ENCODE results near the gene DUOXA2. TPM values are rescaled to one million over a fixed set of nuclear protein-coding genes. Genes with fewer than 3 reads are reported as not detected.
A peak's percentile ranks its signal among the peaks of the same experiment; 100 is the strongest.

Gene DUOXA2
- polyA plus RNA-seq, 1 donor (not counting 4 experiments of a cell fraction or from before 2014, with no cell fraction given): not detected

DNA sequence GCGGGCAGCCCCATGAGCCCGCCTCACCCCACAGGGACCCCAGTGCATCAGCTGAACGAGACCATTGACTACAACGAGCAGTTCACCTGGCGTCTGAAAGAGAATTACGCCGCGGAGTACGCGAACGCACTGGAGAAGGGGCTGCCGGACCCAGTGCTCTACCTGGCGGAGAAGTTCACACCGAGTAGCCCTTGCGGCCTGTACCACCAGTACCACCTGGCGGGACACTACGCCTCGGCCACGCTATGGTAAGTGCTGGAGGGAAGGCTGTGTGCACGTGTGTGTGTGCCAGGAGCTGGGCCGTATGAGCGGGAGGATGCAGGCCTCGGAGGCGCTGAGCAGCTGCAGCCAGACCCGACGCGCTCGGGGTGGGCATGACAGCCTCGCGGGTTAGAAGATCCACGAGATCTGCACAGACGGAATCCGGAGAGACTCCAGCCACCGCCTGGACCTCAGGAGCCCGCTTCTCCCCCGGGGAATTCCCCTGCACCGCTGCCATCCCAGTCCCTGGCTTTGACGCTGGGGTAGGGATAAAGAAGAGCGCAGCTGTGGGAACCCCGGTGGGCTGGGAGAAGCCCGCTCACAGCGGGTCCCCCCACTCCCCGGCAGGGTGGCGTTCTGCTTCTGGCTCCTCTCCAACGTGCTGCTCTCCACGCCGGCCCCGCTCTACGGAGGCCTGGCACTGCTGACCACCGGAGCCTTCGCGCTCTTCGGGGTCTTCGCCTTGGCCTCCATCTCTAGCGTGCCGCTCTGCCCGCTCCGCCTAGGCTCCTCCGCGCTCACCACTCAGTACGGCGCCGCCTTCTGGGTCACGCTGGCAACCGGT lies 2.6 kb downstream of the DUOXA2 start:
- FAIRE-seq (no peak), DNase-seq (ENCODE audit: low read depth, low spot score) (no peak)
- Histone ChIP-seq H3K79me2 (ENCODE audit: control insufficient read depth, insufficient read depth, low read length) (no peaks in the 10 kb centered on the region), H2AFZ (ENCODE audit: control insufficient read depth, low read length) (no peak overlapping the region), H3K4me2 (ENCODE audit: control insufficient read depth, extremely low read depth, insufficient read depth, low read depth, low read length) (peak overlapping the region; percentile 5), H3K9me3 (ENCODE audit: control insufficient read depth, low read depth, low read length) (no peaks in the 10 kb centered on the region), H4K20me1 (ENCODE audit: control insufficient read depth, extremely low read depth, insufficient read depth, low read length) (peaks cover 5% of the 10 kb centered on the region), H3K27ac (ENCODE audit: control insufficient read depth, insufficient read depth, low read length) (no peak overlapping the region), H3K4me1 (ENCODE audit: control insufficient read depth, extremely low read depth, insufficient read depth, low read length) (peaks cover 15% of the 10 kb centered on the region), H3K4me3 (ENCODE audit: control insufficient read depth in 2 of 3, extremely low read depth in 1 of 3, insufficient read depth in 2 of 3, low read depth in 1 of 3, low read length in 3 of 3) (no peak overlapping the region), H3K9me1 (ENCODE audit: control insufficient read depth, extremely low read depth, insufficient read depth, low read length) (no peaks in the 10 kb centered on the region), H3K36me3 (ENCODE audit: control insufficient read depth in 2 of 2, extremely low read depth in 1 of 2, insufficient read depth in 2 of 2, low read length in 2 of 2) (peaks cover 0 to 3% of the 10 kb centered on the region in 2 experiments), H3K9ac (ENCODE audit: control insufficient read depth, extremely low read depth, insufficient read depth, low read length) (no peak overlapping the region), H3K27me3 (ENCODE audit: control insufficient read depth, extremely low read depth, insufficient read depth, low read length) (peaks cover 62% of the 10 kb centered on the region)
- TF ChIP-seq EZH2 (IDR thresholded peaks at IDR 0.05; ENCODE audit: low read length): peak; percentile 95
- TF ChIP-seq CTCF (optimal IDR thresholded peaks at IDR 0.05 in 1 of 3, IDR thresholded peaks at IDR 0.05 in 1 of 3, conservative IDR thresholded peaks at IDR 0.05 in 1 of 3; ENCODE audit: extremely low read depth in 1 of 3, insufficient read depth in 2 of 3, low read length in 3 of 3): peak in 1 of 3 experiments; percentile 24
- dilution Hi-C loops (cut with MboI; ENCODE audit: extremely low pct_ligation_motif_present, low sequenced_read_pairs): no loop called here

- dilution Hi-C loops (cut with MboI; ENCODE audit: extremely low pct_ligation_motif_present, low sequenced_read_pairs): no loop called here
- no peak for FAIRE-seq
These were observed 3.4 kb downstream of the DUOXA2 start for GRCh38 chr15:45117308-45118130.

More at GRCh38 chr15:45117308-45118130, 3.4 kb downstream of the DUOXA2 start:
- DNase-seq (ENCODE audit: low read depth, low spot score): no peak
- Histone ChIP-seq H2AFZ (ENCODE audit: control insufficient read depth, low read length) (no peak overlapping the region), H3K4me1 (ENCODE audit: control insufficient read depth, extremely low read depth, insufficient read depth, low read length) (peaks cover 16% of the 10 kb centered on the region), H3K4me2 (ENCODE audit: control insufficient read depth, extremely low read depth, insufficient read depth, low read depth, low read length) (peak overlapping the region; percentile 48), H3K9ac (ENCODE audit: control insufficient read depth, extremely low read depth, insufficient read depth, low read length) (no peak overlapping the region), H3K27me3 (ENCODE audit: control insufficient read depth, extremely low read depth, insufficient read depth, low read length) (peaks cover 54% of the 10 kb centered on the region), H3K9me3 (ENCODE audit: control insufficient read depth, low read depth, low read length) (no peaks in the 10 kb centered on the region), H3K79me2 (ENCODE audit: control insufficient read depth, insufficient read depth, low read length) (no peaks in the 10 kb centered on the region), H3K4me3 (ENCODE audit: control insufficient read depth in 2 of 3, extremely low read depth in 1 of 3, insufficient read depth in 2 of 3, low read depth in 1 of 3, low read length in 3 of 3) (no peak overlapping the region), H3K9me1 (ENCODE audit: control insufficient read depth, extremely low read depth, insufficient read depth, low read length) (no peaks in the 10 kb centered on the region), H3K36me3 (ENCODE audit: control insufficient read depth in 2 of 2, extremely low read depth in 1 of 2, insufficient read depth in 2 of 2, low read length in 2 of 2) (peaks cover 0 to 3% of the 10 kb centered on the region in 2 experiments), H3K27ac (ENCODE audit: control insufficient read depth, insufficient read depth, low read length) (no peak overlapping the region), H4K20me1 (ENCODE audit: control insufficient read depth, extremely low read depth, insufficient read depth, low read length) (peaks cover 8% of the 10 kb centered on the region)
- TF ChIP-seq EZH2 (IDR thresholded peaks at IDR 0.05; ENCODE audit: low read length): no peak
- no peak for TF ChIP-seq CTCF (optimal IDR thresholded peaks at IDR 0.05 in 1 of 3, IDR thresholded peaks at IDR 0.05 in 1 of 3, conservative IDR thresholded peaks at IDR 0.05 in 1 of 3; ENCODE audit: extremely low read depth in 1 of 3, insufficient read depth in 2 of 3, low read length in 3 of 3)

All from keratinocyte (primary cell).